Measurements from ENCODE around the gene TNF.
A peak's percentile ranks its signal among the peaks of the same experiment; 100 is the strongest.

TNF gene

DNA sequence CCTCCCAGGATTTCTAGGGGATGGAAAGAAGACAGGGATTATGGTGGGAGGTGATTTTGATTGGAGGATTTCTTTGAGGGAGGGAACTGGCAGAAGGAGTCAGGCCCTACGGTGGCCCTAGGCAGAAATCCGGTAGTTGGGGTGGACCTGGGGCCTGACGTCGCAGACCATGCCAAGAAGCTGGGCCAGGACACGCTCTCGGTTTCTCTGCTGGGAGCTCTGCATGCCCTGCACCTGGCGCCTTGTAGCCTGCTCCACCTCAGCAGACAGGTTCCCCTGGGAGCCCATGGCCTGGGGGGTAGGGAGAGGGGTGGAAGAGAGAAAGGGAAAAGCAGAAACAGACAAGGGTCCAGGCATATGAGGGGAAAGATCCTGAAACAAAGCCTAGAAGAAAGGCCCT, 30.1 kb upstream of the TNF start:
- no peak for DNase-seq

- DNase-seq, result peak; percentile 81
Measured at GRCh38 chr6:31546339-31546957, 28.9 kb upstream of the TNF start, which contains the start of gene ATP6V1G2. ATP6V1G2 (minus strand) TSS chr6:31546608; CDS start chr6:31546559, 49 bp downstream.

DNA sequence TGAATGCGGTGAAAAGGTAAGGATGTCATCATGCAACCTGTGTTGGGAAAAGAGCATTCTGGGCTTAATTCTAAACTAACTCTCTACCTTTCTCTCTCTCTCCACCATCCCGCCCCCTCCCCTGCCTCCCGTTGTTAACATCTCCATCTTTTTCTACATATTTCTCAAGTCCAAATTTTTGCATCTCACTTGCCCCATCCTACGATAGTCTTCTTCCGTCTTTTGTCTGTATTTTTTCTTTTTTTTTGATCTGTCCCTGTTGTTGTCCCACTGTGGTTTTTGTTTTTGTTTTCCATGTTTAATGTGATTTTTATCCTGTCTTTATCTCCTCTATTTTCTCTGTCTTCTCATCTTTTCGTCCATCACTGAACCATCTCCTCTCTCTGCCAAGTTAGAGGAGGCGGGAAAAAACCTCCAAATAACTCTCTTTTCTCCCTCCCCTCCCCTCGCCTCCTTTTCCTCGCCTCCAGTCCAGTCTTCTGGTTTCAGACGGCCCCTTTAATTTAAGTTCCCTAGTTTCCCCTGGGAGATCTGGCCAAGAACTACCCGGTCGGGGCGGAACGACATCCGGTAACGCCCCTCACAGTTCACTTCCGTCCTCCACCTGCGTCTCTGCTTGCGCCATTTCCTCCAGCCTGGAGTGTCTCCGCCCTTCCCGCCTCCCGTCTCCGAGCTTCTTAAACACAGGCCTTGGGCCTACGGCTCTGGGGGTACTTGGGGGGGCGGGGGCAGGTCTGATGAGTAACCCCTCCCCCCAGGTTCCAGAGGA, 28.2 kb upstream of the TNF start, which contains the start of gene NFKBIL1:
Gene NFKBIL1, plus strand, starts transcription at position 651 of the 769 bp plus-strand sequence. Its CDS starts 87 bp downstream, at position 738.
- DNase-seq, result peak; percentile 86

- no peak for DNase-seq
Measured at GRCh38 chr6:31547727-31548543, 27.4 kb upstream of the TNF start.

DNA sequence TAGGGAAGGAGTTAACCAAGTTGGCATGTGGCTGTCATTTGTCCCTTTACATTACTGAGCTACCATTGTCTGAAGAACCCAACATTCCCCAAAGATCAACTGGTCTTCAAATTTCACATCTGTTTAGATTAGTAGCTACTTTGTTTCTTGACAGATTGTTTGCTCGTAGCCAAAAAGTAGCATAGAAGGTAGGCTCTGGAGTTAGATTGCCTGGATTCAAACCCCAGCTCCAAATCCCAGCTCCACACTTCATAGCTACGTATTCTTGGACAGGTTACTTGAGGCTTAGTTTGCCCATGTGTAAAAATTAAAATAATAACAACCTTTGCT, 26.9 kb upstream of the TNF start:
- DNase-seq, result no peak

- peak; percentile 59 for DNase-seq
Measured at GRCh38 chr6:31551371-31551770, 24.0 kb upstream of the TNF start.

- DNase-seq, result no peak
Measured at GRCh38 chr6:31556307-31556706, 19.1 kb upstream of the TNF start.

DNA sequence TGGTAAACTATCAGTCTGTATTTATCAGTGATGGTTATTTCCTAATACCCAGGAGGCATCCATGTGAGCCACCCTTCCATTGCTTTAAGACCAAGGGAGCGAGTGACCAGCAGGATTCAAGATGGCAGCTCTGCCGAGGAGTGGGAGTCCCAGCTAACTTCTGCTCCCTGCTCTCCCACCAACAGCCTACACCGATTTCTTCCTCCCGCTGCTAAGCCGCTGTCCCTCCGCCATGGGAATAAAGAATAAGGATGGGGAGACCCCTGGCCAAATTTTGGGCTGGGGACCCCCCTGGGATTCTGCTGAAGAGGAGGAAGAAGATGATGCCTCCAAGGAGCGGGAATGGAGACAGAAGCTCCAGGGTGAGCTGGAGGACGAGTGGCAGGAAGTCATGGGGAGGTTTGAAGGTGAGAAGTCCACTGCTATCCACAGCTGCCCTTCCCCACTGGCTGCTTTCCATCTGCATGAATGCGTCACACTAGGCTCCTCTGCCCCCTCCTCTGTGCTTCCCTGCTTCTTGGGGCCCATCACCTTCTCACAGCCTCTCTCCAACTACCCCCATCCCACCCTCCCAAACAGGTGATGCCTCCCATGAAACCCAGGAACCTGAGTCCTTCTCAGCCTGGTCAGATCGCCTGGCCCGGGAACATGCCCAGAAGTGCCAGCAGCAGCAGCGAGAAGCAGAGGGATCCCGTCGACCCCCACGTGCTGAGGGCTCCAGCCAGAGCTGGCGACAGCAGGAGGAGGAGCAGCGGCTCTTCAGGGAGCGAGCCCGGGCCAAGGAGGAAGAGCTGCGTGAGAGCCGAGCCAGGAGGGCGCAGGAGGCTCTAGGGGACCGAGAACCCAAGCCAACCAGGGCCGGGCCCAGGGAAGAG, 17.7 kb upstream of the TNF start:
- no peak for DNase-seq

DNA sequence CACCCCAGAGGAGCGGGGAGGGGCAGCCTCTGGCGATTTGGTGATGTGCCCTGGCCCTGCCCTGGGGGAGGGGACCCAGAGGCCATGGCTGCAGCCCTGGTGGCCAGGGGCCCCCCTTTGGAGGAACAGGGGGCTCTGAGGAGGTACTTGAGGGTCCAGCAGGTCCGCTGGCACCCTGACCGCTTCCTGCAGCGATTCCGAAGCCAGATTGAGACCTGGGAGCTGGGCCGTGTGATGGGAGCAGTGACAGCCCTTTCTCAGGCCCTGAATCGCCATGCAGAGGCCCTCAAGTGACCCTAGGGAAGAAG, 17.1 kb upstream of the TNF start:
- no peak for DNase-seq

- peak; percentile 70 for DNase-seq
Measured at GRCh38 chr6:31558631-31559500, 16.5 kb upstream of the TNF start.

DNA sequence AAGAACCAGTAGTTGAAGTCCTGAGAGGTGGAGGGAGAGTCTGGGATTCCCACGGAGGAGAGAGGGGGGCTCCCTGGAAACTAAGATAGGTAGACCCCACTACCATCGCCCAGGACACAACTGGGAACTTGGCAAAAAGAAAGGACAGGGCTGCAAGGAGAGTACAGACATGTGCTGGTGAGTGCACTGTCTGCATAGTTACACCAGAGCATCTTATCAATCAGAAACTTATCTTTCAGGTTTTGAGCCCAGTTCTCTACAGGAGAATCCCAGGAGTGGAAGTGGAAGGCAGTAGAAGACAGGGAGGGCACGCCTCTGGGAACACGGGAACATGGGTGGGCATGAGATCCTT, 15.8 kb upstream of the TNF start:
- DNase-seq, result no peak

DNA sequence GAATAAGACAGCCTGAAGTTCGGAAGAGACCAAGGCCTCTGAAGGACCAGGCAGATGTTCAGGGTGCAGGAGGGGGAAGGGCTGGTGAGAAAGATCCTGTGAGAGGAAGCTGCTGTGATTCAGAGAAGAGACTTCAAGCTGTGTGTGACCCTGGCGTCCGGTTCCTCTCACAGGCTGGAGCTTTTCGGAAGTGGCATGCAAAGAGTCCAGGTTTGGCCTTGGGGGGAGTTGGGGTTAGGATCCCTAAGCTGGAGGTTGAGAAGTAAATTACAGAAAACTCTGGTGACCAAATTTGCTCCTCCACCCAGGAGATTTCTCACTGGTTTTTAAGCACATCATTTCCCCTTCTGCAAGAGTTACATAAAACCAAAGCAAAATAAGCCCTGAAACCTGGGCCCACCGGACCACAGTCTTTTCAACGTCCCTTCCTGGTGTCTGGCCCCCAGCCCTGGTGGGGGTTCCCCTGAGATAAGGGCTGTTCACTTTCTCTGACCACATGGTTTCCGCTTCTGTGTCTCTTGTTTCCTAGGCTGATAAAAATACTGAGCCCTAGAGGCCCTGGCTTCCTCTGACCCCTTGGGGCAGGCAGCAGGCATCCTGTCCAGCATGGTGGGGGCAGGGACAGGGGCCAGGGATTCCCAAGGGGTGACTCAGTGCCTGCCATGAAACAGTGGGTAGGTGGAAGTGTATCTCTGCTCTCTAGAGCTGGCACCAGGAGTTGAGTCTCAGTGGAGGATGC, 15.2 kb upstream of the TNF start:
- no peak for DNase-seq

DNA sequence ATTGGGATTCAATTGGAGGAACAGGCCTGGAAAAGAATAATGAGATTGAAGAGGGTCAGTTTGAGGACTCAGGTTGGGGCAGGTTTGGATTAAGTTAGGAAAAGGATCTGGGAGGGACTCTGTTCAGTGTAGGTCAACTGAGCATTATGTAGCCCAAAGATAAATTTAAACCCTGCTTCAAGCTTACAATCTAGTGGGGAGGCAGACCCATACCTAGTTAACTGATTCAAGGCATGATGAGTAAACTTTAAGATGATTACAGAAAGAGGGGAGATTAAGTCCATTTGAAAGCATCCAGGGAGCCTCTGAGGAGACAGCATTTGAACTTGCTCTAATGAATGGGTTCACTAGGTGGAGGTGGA, 14.7 kb upstream of the TNF start:
- DNase-seq, result no peak

DNA sequence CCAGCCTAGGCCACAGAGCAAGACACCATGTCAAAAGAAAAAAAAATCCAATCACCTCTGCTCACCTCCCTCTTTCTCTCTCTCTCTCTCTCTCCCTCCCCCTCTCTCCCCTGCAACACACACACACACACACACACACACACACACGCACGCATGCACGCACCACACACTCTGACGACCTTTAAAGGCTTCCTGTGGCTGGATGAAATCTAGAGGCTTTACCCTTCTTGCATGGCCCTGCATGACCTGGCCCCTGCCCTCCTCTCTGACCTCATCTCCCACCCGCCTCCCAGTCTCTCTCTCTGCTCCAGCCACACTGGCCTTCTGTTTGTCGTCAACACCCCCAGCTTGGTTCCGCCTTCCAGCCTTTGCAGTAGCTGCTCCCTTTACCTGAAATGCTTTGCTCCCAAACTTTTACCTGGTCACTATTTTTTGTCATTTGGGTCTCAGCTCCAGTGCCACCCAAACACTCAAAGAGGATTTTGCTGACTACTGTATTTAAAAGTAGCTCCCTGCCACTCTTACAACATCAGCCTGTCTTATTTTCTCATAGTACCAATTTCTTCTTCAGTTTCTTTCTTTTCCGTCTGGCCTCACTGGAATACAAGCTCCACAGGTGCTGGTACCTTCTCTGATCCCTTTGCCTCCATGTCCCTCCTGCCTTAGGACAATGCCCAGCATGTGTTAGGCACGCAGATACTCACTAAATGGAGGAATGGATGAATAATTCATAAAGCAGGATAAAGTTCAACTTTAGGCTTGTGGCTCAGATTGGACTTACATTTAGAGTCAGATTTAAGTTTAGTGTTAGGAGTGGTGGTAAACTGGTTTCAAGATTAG, 7.6 kb upstream of the TNF start:
- DNase-seq, result no peak

DNA sequence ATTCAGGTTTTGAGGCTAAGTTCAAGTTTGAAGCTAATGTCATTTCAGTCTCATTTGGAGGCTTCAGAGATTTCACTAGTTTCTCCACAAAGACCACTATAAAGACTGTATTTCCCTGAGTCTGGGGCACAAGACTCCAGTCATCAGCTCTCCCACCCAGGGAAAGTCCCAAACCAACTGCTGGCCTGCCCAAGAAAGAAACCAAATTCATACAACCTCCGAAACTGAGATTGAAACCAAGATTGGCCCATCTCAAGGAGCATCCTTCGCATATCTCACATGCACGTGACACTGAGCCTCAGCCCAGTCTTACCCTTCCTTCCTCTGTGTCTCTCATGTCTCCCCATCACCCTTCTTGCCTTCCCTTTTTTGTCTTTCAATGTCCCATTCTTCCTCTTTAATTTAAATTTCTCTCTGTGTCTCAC, 6.8 kb upstream of the TNF start:
- DNase-seq, result no peak

- no peak for DNase-seq
Measured at GRCh38 chr6:31569861-31570536, 5.4 kb upstream of the TNF start.

DNA sequence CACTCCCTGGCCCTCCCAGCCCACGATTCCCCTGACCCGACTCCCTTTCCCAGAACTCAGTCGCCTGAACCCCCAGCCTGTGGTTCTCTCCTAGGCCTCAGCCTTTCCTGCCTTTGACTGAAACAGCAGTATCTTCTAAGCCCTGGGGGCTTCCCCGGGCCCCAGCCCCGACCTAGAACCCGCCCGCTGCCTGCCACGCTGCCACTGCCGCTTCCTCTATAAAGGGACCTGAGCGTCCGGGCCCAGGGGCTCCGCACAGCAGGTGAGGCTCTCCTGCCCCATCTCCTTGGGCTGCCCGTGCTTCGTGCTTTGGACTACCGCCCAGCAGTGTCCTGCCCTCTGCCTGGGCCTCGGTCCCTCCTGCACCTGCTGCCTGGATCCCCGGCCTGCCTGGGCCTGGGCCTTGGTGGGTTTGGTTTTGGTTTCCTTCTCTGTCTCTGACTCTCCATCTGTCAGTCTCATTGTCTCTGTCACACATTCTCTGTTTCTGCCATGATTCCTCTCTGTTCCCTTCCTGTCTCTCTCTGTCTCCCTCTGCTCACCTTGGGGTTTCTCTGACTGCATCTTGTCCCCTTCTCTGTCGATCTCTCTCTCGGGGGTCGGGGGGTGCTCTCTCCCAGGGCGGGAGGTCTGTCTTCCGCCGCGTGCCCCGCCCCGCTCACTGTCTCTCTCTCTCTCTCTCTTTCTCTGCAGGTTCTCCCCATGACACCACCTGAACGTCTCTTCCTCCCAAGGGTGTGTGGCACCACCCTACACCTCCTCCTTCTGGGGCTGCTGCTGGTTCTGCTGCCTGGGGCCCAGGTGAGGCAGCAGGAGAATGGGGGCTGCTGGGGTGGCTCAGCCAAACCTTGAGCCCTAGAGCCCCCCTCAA, 3.1 kb upstream of the TNF start, which contains the start of gene LTA:
Gene LTA, plus strand, starts transcription at position 249 of the 871 bp plus-strand sequence. Its CDS starts 454 bp downstream, at position 703.
- DNase-seq, result peak; percentile 77

Measured in stimulated activated CD4-positive, alpha-beta T cell treated with anti-CD3 and anti-CD28 coated beads, Interleukin-12 subunit alpha, Interleukin-12 subunit beta, amount 100 ng/mL, for 4 hours (primary cell).